HG02973 (cell line): Measurements from ENCODE around the gene CYP26C1.
"Not testable (repeated sequence)": the region's sequence is repeated elsewhere in the genome, so short reads cannot be mapped to it uniquely, and the experiment has no call there.

Source experiments
- ATAC-seq: cut with Tn5 transposase; IDR thresholded peaks from one replicate; pipeline ENCODE4 v1.9.1; 2021; ENCODE audit warnings: moderate library complexity; ENCODE audit not compliant: unreplicated experiment

The CYP26C1 gene

DNA sequence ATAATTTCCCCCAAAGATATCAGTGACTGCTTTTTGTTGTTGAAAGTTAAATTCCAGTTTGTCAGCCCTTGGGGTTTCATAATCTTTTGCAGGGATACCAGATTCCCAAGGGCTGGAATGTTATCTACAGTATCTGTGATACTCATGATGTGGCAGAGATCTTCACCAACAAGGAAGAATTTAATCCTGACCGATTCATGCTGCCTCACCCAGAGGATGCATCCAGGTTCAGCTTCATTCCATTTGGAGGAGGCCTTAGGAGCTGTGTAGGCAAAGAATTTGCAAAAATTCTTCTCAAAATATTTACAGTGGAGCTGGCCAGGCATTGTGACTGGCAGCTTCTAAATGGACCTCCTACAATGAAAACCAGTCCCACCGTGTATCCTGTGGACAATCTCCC is 16.3 kb downstream of the CYP26C1 start:
- ATAC-seq = no peak

DNA sequence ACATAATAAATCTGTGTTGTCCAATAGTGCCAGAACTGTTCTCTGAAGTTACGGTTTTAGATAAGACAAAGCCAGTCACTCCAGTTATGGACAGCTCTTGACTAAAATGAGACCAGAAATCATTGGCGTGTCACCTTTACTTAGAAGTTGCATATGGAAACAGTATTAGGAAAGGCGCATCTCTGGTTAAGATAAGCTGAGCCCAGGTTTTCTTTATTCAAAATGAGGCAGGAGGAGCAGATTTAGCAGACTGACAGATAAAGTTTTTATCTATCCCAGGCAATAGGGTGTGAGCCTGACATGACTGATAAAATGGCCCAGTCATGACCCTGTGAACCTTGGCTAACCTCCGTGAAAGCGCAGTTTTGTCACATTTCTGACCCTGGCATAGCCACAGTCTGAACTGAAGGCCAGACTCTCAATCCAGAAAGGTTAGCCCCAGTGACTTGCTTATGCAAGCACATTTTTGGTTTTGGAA is 17.3 kb downstream of the CYP26C1 start:
- ATAC-seq = no peak

DNA sequence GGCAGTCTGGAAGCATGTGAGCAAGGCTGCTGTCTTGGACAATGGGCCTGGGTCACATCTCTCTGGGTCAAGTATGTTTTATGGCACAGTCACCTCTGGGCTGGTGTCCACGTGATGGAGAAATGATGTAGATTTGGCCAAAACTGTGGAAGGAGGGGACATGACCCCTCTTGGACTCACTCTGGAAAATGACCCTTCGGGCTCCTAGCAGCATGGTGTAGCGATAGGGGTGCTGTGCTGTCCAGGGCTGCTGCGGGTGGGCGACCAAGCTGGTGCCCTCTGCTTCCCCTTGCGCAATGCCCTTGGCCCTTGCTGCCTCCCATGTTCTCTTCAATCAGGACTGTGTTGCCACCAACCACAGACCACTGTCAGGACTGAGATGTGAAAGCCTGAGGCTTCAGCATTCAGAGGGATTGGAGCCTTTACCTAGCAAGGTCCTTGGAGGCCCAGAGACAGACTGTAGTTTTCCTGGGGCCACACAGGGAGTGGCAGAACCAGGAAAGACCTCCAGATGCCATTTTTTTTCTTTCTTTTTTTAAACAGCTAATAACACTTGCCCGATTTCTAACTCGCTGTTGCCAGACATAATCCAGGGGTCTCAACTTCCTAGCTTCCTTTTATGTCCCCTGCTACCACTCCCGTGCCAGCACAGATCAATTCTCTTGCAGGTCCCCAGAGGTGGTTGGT is 19.2 kb downstream of the CYP26C1 start:
- ATAC-seq = no peak

DNA sequence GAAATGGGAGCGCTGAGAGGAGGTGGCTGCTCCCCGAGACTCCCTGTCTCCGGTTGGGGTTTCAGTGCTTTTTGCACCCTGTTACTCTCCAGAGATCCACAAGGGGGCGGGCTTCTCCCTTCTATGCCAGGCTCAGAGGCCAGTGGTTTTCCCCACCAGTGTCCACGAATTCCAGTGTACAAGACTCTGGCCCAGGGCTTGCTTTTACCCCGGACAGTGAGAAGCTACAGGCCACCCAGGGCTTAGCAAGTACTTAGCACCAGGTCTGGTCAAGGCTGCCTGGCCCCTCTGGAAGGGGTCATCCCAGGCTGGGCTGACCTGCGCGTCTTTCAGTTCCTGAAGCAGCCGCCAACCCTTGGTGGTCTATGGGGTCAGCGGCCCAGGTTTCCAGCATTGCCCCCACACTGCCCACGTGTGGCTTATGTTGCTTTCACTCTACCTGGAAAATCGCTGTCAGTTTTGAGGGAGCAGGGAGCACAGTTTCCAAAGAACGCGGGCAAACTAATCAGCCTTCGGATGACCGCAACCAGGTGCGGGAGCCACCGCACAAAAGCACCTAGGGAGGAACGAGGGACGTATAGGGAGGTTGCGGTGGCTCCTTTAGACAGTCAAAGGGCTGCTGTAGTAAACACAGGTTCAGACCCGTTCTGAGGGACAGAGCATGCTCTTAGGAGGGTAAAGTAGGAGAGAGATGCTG is 19.9 kb downstream of the CYP26C1 start:
- ATAC-seq = no peak

DNA sequence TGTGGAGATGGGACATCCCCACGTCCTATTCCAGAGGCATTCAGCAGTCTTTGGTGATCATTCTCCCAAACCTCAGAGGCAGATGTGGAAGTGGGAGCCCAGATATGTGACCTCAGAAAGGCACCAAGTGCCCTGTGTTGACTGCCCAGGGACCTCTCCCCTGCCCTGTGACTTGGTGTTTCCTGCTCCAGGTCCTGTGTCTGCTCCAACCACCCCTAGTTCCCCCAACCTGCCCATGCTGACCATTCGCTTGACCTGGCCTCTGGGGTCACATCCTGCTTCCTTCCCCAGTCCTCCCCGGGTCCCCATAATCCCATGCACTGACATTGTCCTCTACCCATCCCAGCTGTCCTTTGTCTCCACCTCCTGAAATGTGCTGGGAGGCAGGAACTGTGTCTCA is 20.7 kb downstream of the CYP26C1 start:
- ATAC-seq = no peak

DNA sequence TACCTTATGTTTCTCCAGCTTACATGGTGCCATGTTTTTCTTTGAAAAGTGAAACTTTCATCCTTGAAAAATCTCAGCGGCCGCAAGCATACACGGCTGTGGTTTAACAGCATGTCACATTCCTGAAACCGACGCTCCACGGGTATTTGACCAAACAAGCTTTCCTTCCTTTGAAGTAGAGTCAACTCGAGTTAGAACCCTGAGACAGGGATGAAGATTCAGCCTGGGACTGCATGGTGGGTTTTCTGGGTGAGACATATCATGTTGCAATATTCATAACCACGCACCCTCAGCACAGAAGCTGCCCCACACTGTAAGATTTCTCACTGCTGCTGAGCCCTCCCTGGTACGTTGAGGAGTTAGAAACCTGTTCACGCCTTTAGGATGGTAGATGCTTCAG is 21.2 kb downstream of the CYP26C1 start:
- ATAC-seq = no peak

DNA sequence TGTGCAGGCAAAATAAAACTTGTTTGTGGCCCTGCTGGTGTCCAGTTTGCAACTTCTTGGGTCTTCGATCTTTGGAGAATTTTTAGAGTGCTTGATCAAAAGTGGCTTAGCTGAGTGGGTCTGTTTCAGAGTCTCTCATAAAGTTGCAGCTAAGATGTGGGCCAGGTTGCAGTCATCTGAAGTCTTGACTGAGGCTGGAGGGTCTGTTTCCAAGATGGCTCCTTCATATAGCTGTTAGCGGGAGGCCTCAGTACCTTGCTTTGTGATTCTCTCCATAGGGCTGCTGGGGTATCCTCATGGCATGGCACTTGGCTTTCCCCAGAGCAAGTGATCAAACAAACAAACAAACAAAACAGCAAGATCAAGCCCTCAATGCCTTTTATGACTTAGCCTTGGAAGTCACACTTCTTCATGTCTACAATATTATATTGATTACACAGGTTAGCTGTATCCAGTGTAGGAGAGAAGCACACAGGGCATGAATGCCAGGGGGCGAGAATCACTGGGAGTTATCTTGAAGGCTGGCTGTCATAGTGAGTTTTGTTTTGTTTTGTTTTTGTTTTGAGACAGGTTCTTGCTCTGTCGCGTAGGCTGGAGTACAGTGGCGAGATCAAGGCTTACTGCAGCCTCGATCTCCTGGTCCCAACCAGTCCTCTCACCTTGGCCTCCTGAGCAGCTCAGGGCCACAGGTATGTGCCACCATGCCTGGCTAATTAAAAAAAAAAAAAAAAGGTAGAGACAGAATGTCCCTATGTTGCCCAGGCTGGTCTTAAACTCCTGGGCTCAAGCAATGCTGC is 23.3 kb downstream of the CYP26C1 start:
- ATAC-seq = no peak

DNA sequence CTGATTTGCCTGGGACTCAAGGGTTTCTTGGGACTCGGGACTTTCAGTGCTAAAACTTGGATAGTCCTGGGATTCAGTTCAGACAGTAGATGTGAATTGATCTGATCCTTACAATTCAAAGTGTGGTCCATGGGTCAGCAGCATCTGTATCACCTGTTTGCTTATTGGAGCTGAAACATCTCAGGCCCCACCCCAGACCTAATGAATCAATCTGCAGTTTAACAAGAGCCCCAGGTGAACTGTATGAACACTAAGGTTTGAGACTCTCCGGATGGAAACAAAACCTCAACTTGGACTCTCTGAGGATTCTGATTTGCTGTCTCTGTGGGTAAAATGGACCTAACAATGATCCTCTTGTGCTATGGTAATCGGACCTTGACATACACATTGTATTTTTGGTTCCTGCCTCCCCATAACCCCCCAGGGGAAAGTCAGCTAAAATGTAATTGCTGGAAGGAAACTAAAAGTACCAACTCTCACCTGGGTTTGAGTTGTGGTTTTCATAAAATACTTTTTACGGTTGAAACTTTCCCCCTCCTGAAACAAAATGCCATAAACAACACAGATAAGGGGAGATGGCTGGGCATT is 24.8 kb downstream of the CYP26C1 start:
- no peak for ATAC-seq

DNA sequence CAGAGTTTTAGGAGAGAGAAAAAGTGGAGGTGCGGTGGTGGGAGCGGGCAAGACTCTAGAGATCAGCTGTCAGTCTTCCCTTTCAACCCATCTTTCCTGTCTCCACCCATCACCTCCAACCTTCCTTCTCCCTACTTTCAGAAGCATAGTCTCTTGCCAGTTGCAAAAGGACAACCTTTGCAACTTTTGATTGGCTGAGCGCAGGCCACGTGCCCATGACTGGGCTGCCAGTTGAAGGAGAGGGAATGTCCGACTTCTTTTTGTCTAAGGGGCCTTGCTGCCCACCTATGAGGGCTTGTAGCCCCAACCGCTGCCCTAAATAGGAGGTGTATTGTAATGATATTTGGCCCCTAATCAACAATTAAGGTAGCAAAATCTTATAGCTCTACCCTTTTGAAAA is 25.7 kb downstream of the CYP26C1 start:
- ATAC-seq = no peak

DNA sequence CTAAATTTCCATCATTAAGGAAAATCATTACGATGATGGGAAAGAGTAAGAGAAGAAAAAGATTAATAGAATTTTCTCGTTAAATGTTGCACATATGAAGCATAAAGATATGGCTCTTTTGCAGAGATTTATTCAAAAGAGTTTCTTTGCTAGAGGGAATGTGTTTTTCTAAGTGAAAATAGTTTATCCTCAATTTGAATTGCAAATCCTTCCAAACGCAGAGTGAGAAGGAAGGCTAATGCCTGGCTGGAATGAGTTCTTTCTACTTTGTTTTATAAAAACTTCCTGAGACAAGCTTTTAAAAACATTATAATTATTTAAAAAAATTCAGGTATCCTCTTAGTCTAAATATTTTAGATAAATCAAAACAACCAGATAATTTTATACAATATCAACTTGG is 27.2 kb downstream of the CYP26C1 start:
- ATAC-seq = no peak

DNA sequence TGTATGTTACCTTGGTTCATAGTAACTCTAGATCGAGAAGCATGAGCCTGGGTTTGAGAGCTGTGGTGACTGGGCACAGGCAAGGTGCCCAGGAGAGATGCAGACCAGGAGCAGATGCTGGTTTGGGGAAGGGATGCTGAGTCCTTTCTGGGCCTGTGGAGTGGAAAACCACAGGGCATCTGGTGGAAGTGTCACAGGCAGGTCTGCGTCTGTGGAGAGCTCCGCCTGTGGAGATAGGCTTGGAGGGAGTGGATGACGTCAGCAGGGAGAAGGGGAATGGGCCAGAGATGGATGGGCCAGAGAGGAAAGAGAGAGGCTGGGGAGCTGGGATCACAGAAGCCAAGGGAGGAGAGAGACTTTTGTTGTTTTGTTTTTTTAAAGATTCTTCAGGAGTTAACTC is 27.9 kb downstream of the CYP26C1 start:
- ATAC-seq = no peak

DNA sequence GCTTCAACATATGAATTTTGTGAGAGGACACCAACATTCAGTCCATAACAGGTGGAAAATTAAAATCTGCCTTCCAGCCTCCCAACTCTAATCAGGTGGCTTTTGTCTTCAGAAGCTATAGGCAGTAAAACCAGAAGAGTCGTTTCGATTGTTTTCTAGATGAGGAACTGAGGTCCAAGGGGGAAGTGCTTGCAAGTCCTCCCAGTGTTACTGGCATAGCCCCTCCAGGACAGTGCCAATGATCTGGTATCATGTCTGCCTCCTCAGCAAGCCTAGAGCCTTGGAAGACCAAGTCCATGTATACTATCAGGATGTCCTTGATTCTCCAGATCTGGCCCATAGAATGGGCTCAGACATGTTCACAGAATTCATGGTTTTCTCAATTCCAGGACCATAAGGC is 30.0 kb downstream of the CYP26C1 start:
- no peak for ATAC-seq

DNA sequence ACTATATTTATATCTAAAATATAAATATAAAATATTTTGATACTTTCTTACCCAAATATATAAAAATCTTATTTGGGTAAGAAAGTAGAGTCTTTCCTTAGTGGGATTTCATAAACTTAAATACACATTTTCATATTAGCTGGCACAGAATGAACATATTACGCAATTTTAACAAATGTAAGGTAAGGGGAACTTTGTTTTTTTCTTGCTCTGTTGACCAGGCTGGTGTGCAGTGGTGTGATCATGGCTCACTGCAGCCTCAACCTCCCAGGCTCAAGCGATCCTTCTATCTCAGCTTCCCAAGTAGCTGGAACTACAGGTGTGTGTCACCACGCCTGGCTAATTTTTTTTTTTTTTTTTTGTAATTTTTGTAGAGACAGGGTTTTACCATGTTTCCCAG is 31.4 kb downstream of the CYP26C1 start:
- no peak for ATAC-seq

DNA sequence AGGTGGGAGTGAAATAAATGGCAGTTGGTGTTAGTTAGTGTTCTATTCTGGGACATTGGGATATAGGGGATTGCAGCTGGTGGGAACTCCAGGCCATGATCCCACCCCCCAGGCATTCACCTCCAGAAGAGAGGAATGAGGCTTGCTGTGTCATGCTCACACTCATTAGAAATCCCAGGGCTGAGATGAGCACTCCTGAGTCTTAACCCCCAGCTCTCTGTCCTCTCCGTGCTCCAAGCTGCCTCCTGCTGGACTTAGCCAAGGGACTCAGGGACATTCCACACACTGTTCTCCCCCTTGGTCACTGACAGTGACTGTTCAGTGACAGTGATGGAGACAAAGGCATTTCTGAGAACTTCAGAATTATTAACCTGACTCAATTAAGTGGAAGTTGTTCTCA is 34.6 kb downstream of the CYP26C1 start:
- ATAC-seq = no peak

DNA sequence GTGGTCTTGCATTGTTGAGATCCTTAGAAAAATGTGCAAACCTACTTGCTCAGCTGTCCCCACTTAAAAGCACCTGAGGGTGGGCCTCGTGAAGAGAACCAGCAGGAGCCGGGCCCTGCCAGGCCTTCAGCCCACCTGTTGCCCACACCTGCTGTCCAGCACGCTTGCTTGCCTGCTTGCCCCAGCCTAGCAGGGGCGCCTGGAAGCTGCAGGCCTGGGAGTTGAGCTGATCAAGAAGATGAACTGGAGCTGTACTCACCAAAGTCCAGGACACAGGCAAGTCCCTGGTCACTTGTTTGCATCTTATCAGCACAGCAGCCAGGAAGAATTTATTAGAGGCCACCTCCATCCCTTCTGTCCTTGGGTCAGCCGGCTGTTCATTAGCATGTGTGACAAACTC is 36.3 kb downstream of the CYP26C1 start:
- ATAC-seq = no peak

DNA sequence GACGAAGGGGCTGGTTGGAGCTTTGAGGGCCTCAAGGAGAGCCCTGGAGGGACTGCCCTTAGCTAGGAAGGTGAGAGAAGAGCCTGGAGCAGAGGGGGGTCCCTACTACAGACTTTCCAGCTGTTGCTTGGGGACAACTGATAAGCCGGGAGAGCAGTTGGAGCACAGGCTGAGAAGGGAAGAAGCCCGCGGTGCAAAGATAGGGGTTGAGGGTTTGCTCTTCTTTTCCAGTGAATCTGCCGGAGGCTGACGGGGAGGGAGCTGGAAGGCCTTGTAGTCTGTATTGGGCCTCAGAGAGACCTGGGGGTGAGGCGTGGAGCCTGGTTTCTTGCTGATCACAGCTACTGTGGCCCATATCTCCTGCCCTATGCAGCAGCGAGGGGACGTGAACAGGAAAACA is 36.8 kb downstream of the CYP26C1 start:
- ATAC-seq = no peak

DNA sequence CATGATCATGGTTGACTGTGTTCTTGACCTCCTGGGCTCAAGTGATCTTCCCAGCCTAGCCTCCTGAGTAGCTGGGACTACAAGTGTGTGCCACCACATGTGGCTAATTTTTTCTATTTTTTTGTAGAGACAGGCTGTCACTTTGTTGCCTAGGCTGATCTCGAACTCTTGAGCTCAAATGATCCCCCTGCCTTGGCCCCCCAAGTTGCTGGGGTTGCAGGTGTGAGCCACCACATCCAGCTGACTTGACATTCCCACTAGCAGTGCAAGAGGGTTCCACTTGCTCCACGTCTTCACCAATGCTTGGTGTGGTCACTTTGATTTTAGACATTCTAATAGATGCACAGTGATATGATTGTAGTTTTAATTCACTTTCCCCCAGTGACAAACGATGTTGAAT is 38.2 kb downstream of the CYP26C1 start:
- ATAC-seq = no peak

DNA sequence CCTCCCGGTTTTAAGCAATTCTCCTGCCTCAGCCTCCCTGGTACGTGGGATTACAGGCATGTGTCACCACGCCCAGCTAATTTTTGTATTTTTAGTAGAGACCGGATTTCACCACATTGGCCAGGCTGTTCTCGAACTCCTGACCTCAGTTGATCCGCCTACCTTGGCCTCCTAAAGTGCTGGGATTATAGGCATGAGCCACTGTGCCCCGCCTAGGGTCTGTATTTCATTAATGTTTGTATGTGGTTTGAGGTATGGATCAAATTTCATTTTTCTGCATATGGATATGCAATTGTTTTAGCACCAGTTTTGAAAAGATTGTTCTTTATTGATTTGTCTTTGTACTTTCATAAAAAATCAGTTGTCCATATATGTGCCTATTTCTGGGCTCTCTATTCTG is 39.1 kb downstream of the CYP26C1 start:
- ATAC-seq = no peak

DNA sequence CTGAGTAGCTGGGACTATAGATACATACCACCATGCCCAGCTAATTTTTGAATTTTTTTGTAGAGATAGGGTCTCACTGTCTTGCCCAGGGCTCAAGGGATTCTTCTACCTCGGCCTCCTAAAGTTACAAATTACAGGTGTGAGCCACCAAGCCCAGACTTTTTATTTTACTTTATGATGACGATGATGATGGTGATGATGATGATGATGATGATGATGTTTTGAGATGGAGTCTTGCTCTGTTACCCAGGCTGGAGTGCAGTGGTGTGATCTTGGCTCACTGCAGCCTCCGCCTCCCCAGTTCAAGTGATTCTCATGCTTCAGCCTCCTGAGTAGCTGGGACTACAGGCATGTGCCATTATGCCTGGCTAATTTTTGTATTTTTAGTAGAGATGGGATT is 40.5 kb downstream of the CYP26C1 start:
- not testable (repeated sequence) for ATAC-seq

DNA sequence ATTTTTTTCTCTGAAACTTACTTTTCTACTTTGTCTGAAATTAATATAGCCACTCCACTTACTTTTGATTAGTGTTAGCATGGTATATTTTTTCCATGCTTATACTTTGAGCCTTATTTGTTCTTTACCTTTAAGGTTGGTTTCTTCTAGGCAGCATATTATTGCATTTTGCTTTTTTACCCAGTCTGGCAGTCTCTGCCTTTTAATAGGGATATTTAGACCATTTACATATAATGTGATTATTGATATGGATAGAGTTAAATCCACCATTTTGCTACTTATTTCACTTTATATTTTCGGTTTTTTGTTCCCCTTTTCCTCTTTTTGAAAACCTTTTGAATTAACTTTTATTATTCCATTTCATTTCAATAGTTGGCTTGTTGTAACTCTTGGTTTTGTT is 43.4 kb downstream of the CYP26C1 start:
- ATAC-seq = no peak

DNA sequence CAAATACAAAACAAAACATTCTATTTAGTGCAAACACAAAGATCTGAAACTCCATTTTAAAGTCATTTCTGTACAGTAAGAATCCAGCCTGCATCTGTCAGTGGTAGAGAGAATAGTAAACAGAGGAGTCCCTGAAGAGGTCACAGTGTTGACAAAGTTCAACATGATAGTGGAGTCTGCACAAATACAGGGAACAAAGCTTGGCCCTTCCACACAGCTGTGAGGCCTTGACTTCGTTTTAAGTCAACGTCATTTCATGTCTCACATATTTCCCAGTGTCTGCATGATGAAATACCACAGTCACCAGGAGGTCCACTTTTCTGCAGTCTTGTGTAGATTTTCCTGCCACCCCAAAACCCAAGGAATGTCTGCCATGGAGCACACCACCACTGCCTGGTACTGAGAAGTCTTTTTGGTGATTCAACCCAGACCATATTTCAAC is 46.1 kb downstream of the CYP26C1 start:
- no peak for ATAC-seq
